NCI-H2029 (cell line): ENCODE data around the gene RYR3.

Source experiments
- DNase-seq: peaks from one replicate; lab custom pipeline; 2025; lab: John Stamatoyannopoulos, UW

RYR3 gene

DNA sequence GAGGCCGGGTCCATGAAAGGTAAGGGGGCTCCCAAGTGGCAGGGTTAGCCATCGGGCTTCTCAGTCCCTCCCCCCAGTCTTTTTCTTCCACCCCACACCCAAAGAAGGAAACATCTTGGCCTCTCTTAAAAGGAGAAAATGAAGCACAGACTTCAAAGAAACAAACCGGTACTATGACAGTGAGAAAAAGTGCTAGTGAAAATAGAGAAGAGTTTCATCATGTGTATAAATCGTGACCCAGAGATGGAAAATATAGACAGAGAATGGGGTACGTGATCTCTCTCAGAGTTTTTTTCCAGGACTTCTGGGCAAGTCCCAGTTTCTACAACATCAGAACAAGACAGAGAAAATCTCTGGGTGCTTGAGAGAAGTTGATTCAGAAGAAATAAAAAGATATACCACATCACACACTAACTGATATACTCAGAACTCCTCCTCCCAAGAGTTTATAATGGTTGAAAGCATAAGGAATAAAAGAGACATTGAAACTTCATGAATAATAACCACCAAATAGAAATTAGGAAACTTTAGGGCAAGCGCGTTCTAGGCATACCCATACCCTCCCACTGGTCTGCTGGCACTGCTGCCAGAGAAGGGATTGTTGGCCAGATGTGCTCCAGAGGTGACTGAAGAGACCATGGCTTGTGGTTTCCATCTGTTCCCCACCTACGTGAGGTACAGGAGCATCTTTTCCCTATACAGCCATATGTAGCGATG lies 338.6 kb downstream of the RYR3 start:
- no peak for DNase-seq

DNA sequence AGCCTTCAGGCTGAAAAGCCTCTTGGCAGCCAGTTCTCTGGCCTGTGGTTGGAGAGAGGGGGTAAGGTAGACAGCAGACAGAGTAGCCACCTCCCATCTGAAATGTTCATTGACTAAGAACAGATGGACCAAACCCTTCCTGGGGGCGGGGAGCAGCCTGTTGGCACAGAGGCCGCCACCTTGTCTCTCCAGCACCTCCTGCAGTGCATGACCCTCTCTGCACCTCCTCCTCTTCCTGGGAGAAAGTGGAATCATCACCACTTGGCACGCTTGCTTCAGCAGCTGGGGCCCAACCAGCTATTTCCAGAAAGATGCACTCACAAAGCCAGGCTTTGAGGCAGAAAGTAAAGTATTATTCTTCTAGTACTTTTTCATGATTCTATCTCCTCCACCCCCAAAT lies 344.1 kb downstream of the RYR3 start:
- no peak for DNase-seq

DNA sequence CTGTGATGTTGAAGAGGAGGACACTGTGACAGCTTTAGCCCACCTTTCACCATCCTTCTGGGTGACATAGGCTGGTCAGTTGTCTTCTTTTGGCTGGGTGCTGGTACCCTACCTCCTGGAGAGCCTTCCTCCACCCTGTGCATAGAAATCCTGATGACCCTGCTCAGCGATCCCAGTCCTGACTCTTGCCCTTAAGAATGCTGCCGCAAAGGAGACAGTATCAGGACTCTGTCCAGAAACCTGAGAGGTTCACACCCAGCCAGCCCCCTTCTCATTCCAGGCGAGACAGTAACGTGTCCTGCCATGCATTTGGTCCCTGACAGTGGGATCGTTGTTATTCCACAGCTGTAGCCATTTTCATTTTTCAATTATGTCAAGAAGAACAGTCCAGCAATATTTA lies 344.7 kb downstream of the RYR3 start:
- no peak for DNase-seq

DNA sequence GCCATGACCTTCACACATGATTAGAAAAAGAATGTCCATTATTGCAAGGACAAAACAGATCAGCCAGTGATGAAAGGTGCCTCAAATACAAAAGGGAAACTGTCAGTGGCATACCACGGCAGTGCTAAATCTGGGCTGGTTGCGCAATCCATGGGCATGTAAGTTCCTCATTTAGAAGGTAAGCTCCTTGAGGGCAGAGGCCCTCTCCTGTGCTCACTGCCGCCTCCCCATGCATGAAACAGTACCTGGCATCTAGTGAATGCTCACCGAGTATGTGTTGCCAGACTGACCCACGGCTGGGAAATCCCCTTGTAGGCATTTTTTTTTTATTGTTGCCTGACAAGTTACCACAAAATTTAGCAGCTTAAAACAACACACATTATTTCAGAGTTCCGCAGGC lies 345.4 kb downstream of the RYR3 start:
- DNase-seq, result no peak

DNA sequence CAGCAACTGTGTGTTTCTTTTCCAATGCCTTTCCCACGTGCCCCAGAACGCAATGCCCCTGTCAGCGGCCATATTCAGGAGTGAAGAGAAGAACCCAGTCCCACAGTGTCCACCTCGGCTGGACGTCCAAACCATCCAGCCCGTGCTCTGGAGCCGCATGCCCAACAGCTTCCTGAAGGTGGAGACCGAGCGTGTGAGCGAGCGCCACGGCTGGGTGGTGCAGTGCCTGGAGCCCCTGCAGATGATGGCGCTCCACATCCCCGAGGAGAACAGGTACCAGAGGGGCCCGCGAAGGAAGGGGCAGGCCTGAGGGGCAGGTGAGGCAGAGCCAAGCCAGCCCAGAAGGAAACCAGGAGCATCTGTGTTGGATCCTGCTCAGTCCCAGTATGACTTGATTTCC lies 349.4 kb downstream of the RYR3 start:
- DNase-seq, result no peak

DNA sequence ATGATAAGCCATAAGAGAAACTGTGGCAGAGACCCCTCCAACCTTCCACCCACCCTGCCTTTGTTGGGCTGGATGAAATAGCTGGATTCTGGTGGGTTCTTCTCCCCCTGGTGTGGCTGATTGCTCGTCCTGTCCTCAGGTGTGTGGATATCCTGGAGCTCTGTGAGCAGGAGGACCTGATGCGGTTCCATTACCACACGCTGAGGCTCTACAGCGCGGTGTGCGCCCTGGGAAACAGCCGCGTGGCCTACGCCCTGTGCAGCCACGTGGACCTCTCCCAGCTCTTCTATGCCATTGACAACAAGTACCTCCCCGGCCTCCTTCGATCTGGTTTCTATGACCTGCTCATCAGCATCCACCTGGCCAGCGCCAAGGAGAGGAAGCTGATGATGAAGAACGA lies 351.2 kb downstream of the RYR3 start:
- no peak for DNase-seq

DNA sequence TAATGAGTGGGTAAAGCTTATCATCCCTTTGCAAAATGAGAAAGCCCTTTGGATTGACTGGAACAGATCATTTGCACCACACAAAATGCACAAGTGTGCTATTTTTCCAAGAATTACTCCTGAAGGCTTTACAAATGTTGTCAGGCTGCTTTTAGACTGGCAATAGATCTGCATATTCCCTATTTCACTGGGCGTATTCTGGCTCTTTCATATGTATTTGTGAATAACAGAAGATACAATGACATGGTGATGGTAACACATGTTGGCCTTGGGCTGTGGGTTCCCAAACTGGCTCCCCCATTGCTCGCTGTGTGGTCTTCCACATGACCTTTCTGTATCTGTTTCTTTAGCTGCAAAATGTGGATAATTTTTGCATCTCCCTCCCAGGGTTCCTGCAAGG lies 354.2 kb downstream of the RYR3 start:
- no peak for DNase-seq

DNA sequence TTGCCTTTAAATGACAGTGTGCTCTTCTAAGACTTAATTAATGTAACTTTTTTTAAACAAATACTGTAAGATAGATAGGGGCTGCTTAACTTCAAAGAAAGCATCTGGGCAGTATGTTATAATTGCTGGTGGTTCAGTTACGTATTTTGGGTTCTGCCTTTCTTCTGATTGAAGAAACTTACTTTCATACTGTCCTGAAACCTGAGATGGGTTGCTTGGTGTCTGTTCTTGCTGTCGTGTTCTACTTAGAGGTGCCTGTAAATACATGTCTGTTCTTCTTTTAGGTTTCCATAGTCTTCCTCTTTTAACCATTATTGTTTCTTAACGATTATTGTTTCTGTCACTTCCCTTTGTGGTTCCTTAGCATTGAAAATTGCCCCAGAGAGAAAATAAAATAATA lies 359.8 kb downstream of the RYR3 start:
- DNase-seq, result no peak

DNA sequence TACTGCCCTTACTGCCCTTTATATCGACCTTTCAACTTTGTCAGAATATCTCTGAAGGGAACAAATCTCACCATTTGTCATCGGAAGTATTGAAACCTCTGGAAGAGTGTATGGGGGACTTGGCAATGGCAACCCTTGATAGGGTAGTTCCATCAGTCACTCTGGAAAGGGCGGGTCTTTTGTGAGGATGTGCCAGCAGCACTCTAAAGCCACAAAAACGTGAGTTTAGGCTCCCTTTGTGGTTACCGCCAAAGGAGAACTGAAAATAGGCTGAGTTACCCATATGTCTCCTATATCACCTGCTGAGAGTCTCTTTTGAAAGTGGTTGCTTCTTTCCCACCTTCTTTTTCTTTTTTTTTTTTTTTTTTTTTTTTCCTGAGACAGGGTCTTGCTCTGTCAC lies 360.7 kb downstream of the RYR3 start:
- no peak for DNase-seq

DNA sequence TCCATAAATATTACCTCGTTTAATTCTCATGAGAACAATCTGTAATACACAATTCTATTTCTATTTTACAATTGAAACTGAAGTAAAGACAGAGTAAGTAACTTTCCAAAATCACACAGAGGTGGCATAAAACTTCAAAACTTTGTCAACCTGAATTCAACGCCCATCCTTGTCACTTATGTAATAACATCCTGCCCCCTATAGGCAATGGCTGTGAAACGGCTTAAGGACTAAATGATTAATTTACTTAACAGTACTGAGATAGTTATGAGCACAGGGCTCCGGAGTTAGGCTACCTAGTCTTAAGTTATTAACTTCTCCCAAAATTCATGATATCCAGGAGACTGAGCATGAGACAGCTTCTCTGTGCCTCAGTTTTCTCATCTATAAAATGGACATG lies 364.5 kb downstream of the RYR3 start:
- no peak for DNase-seq

DNA sequence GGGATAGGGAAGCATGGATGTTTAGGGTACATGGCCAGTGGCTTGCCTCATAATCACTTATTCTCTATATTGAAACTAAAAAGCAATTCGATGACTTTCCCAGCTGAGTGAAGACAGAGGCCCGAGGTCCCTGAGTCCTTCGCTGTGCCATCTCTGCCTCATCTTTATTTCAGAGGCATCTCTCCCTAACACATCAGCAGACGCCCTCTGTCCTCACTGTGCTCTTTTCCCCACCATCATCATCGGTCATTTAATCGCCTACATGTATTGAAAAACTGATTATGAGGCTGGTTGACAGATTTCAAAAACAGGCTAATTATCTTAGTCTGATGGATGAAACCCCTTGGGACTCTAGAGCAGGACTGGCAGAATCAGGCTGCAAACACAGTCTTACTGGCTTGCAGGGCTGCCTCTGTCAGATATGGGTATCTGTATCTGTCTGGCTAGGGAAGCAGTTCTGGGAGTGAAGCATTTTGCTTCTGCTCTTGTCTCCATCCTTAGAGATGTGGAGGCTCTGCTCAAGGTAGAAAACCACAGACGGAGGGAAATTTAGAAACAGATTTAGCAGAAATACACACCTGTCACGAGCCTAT lies 366.6 kb downstream of the RYR3 start:
- no peak for DNase-seq

DNA sequence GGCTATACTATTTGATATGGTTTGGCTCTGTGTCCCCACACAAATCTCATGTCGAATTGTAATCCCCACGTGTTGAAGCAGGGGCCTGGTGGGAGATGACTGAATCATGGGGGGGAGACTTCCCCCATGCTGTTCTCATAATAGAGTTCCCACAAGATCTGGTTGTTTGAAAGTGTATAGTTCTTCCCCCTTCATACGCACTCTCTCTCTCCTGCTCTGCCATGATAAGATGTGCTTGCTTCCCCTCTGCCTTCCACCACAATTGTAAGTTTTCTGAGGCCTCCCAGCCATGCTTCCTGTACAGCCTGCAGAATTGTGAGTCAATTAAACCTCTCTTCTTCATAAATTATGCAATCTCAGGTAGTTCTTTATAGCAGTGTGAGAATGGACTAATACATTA lies 367.4 kb downstream of the RYR3 start:
- no peak for DNase-seq

DNA sequence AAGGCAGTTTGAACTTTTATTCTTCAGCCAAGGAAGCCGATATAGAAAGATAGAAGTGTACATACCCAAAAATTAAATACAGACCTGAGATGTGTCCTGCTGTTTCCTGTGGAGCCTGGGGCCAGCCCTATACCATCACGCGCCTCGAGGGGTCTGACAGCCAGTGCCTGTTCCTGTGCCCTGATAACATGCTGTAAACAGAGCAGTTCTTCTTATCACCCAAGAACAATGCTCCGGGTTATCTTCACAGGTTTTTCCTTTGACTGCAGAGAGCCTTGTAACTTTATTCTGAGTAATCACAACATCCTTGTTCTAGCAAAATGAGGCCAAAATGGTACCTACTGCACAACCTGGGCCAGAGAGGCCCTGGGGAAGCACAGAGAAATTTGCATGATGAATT lies 367.8 kb downstream of the RYR3 start:
- DNase-seq, result no peak

DNA sequence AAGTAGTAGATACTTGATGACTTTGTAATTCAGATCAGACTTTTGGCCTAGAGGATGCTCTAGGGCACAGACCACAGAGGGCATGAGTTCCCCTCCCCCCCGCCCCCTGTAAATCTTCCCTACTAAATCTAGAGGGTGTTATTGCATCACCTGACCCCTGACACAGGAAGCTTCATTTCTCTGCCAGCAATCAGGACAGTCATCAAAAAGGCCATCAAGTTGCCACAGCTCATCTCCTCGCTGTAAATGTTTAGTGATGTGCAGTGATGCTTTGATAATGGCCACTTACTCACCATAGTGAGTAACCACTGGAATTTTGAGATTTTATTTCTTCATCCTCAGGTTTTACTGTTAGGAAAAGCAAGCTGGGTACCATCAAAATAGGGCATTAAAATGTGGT lies 368.3 kb downstream of the RYR3 start:
- no peak for DNase-seq

DNA sequence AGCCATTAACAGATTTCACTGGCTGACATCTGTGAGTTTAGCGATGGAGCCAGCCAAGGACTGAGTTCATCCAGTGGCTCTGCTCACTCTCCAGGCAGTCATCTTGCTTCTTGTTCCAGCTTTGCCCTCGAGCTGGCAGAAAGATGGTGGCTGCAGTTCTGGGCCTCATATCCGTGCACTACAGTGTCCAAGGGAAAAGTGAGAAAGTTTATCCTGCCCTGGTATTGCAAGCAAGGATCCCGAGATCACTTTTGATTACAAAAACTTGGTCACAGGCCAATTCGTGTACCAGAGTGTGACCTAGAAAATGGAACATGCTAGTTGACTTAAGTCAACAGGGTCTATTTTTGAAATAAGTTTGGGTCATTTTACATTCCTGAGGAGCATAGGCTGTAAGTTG lies 369.6 kb downstream of the RYR3 start:
- DNase-seq, result no peak

DNA sequence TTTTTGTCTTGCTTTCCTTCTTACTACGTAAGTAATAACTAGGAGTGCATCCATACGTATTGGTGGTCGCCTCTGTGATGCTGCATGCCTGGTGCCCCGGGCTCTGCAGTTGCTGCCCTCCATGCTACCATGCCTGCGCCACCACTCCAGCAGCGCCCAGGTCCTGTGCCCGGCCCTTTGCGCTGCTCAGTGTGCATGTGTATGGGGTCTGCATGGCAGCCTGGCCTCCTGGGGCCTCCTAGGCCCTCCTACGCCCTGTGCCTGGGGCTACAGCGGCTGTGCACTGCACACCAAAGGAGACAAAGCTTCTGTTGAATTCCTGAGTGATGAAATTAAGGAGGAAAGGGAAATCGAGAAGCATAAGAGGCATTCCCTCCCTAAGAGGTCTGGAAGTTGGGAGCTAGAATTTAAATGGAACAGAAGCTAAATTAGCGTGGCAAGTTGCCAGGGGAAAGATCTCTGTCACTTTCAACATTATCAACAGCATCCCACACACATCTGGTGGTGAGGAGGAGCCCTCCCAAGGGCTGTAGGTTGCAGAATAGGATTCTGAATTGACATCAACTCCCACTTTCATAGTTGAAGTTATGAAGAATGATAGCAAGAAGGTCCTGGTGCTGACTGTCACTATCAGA lies 382.5 kb downstream of the RYR3 start:
- DNase-seq, result no peak

DNA sequence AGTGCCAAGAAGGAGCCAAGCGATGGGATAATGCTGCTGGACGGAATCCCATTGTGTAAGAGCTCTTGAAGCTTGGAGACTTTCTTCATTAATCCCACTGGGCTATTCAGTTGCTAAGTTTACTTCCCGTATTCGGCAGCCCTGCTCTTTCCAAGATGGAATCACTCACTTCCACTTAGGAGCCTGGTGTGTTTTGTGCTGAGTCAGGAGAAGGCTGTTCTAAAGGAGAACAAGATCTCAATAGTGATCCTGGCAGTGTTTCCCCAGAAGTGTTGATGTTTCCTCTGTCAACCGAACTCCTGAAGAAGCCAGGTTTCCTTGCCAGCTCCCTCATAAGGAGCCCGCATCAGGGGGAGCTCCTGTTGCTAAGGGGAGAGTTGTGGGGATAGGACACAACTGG lies 387.4 kb downstream of the RYR3 start:
- DNase-seq, result no peak

DNA sequence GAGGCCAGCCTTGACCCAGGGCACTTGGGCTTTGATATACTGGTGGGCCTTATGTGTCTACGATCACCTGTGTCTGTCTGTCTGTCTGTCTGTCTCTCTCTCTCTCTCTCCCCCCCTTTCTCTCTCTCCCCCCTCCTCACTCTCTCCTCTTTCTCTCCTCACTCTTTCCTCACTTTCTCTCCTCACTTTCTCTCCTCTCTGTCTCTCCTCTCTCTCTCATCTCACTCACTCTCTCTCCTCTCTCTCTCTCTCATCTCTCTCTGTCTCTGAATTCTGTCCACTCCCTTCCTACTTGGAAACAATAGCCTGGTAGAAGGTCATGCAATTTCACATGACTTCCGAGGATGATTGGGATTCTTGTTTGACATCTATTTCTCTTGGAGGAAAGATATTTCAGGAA lies 388.4 kb downstream of the RYR3 start:
- DNase-seq, result no peak

DNA sequence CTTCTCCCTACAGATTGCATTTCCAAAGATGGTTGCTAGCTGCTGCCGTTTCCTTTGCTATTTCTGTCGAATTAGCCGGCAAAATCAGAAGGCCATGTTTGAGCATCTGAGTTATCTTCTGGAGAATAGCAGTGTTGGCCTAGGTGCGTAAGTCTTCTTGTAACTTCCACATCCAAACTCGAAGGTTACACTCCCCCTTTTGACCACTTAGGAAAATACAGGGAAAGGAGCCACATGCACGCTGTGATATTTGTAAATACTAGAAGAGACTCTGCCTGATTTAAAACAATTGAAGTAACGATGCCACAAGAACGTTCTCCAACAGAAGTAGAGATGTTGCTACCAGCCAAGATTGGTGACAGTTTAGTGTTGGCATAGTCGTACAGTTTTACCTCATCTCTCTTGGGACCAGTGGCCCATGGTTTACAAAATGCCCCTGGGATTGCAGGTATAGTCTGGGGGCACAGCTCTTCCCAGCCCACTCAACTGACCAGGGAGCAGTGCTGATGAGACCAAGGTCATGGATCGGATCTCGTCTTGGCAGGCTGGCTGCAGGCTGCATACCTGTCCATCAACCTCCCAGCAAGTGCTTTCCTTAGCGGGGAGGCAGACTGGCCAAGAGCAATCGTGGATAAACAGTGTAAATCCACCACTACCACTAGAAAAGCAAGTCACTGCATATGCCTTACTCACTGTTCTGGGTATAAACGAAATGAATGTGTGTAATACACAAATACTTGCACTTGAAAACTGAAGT lies 389.1 kb downstream of the RYR3 start:
- DNase-seq, result no peak

DNA sequence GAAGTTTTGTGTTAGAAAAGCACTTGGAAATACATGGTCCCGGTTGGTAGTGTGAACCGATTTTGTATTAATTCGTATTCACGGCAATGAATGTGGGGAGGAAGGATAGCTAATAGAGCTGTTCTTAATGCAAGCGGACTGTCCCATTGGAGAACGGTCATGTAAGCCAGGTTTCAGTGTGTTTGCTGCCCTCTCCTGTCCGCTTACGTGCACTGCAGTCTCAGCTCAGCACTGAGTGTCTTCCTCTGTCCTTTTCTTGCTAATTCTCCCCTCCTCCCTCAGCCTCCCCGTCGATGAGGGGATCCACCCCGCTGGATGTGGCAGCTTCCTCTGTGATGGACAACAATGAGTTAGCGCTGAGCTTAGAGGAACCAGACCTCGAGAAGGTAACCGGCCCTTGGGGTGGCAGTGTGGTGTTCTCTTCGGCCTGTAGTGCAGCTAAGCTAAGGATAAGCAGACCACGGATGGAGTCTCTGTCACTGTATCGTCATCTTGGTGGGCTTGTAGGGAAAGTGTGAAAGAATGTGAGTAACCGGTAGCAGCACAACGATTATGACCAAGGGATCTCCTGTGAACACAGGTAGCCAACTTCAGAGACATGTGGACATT lies 390.0 kb downstream of the RYR3 start:
- peak; percentile 21 for DNase-seq

DNA sequence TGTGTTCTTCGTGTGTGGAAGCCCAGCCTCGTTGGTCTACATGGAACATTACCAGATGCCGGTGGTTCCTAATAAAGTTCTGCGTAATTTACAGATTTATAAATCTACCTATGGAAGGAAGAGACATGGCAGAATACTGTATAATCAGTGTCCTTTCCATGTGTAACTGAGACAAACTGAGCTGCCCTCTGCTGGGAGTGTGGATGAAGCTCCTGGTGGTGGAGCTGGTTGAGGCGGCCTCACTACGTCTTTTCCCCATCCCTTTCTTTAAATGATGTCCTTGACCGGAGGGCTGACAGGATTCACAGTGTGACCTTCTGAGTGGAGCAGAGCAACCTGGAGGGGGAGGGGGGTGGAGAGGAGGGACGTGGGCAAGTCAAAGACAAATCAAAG lies 390.5 kb downstream of the RYR3 start:
- no peak for DNase-seq

DNA sequence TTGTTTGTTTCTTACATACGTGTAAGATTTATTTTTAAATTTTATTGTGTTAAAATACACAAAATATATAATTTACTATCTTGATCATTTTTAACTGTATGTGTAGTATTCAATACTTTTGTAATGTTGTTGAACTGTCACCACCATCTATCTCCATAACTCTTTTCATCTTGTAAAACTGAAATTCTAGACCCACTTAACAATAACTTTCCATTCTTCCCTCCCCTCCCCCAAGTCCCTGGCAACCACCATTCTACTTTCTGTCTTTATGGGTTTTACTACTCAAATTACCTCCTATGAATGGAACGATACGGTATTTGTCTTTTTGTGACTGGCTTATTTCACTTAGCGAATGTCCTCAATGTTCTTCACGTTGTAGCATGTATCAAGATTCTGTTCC lies 395.4 kb downstream of the RYR3 start:
- no peak for DNase-seq

DNA sequence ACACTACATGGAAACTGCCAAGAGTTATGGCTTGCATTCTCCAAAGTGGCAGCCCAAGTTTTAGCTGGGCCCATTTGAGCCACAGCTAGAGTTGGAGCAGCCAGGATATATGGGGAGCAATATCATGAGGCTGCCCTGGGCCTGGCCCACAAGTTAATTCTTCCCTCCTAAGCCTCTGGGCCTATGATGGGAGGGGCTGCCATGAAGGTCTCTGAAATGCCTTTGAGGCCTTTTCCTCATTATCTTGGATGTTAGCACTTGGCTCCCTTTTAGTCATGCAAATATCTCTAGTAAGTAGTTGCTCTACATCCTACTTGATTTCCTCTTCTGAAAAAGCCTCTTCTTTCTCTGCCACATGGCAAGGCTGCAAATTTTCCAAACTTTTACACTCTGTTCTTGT lies 400.0 kb downstream of the RYR3 start:
- DNase-seq, result no peak
